ENCODE data around the gene PDE3A.

The PDE3A gene

GRCh38 chr12:20474016-20474415 lies 105.7 kb downstream of the PDE3A start:
- no peak for DNase-seq (ENCODE audit: low read depth)
- no peak overlapping the region for H3K4me3 ChIP-seq (replicated peaks; ENCODE audit: low read depth, low read length)
- no peak for TF ChIP-seq CTCF (IDR thresholded peaks at IDR 0.05; ENCODE audit: low read length, missing control alignments)

GRCh38 chr12:20474443-20474842 lies 106.1 kb downstream of the PDE3A start:
- TF ChIP-seq CTCF (IDR thresholded peaks at IDR 0.05; ENCODE audit: low read length, missing control alignments) = no peak
- no peak overlapping the region for H3K4me3 ChIP-seq (replicated peaks; ENCODE audit: low read depth, low read length)
- DNase-seq (ENCODE audit: low read depth) = peak; percentile 45

GRCh38 chr12:20475542-20475941 lies 107.2 kb downstream of the PDE3A start:
- H3K4me3 ChIP-seq (replicated peaks; ENCODE audit: low read depth, low read length) = peak overlapping the region; percentile 12
- peak; percentile 51 for DNase-seq (ENCODE audit: low read depth)
- no peak for TF ChIP-seq CTCF (IDR thresholded peaks at IDR 0.05; ENCODE audit: low read length, missing control alignments)

- no peak for TF ChIP-seq CTCF (IDR thresholded peaks at IDR 0.05; ENCODE audit: low read length, missing control alignments)
- H3K4me3 ChIP-seq (replicated peaks; ENCODE audit: low read depth, low read length) = no peak overlapping the region
- no peak for DNase-seq (ENCODE audit: low read depth)
These were observed 108.2 kb downstream of the PDE3A start for GRCh38 chr12:20476551-20476950.

GRCh38 chr12:20477255-20477654 lies 108.9 kb downstream of the PDE3A start:
- no peak for TF ChIP-seq CTCF (IDR thresholded peaks at IDR 0.05; ENCODE audit: low read length, missing control alignments)
- no peak for DNase-seq (ENCODE audit: low read depth)
- no peak overlapping the region for H3K4me3 ChIP-seq (replicated peaks; ENCODE audit: low read depth, low read length)

- TF ChIP-seq CTCF (IDR thresholded peaks at IDR 0.05; ENCODE audit: low read length, missing control alignments) = no peak
- DNase-seq (ENCODE audit: low read depth) = no peak
- no peak overlapping the region for H3K4me3 ChIP-seq (replicated peaks; ENCODE audit: low read depth, low read length)
These were observed 109.3 kb downstream of the PDE3A start for GRCh38 chr12:20477672-20478071.

GRCh38 chr12:20482491-20483054 lies 114.2 kb downstream of the PDE3A start:
- no peak overlapping the region for H3K4me3 ChIP-seq (replicated peaks; ENCODE audit: low read depth, low read length)
- no peak for DNase-seq (ENCODE audit: low read depth)
- TF ChIP-seq CTCF (IDR thresholded peaks at IDR 0.05; ENCODE audit: low read length, missing control alignments) = no peak

All from fibroblast of pulmonary artery (primary cell).